AG09309 (cell line): Measurements from ENCODE around the gene KLHL29.

Source experiments
- DNase-seq: peaks from one replicate; pipeline ENCODE4 v3.0.0-alpha.2; 2010; ENCODE audit warnings: low read depth
- H3K4me3 ChIP-seq: 2 replicates; pipeline ENCODE4 v1.5.1; 2011; ENCODE audit warnings: mild to moderate bottlenecking, low read depth, low read length, moderate library complexity; ENCODE audit not compliant: control insufficient read depth
- TF ChIP-seq, protein P1 (sequence below): IDR thresholded peaks from 2 replicates; pipeline ENCODE4 v1.5.1; 2011; ENCODE audit warnings: mild to moderate bottlenecking, low read depth, low read length, inconsistent platforms; ENCODE audit not compliant: insufficient read depth, control insufficient read depth; ENCODE audit errors: missing control alignments

The KLHL29 gene

DNA sequence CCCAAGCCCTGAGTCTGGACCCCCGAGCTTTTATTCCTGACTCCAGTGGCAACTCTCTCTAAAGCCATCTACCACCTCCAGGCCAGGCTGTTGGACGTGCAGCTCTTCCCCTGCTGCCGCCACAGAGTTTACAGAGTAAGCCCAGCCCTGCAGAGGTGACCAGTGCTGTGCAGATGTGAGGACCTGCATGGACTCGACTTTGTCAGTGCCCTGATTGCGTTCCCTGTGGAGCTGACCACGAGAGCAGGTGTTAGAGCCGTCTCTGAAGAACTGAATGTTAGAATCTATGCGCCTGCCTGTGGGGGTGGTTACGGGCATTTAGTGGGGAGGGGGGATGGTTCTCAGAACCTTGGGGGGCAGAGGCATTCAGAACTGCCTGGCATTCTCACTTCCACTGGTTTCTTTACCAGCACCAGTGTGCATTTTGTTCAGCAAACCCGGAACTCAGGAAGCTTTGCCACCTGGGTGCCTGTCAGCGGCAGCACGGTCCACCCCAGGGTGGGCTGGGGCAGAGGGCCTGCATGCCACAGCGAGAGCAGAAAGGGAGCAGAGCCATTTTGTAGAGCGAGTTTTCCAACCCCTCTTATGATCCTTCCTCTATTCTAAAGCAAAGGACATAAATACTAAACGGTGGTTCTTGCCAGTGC lies 137.9 kb downstream of the KLHL29 start:
- DNase-seq, result no peak
- H3K4me3 ChIP-seq, result no peak overlapping the region
- TF ChIP-seq, protein P1, sequence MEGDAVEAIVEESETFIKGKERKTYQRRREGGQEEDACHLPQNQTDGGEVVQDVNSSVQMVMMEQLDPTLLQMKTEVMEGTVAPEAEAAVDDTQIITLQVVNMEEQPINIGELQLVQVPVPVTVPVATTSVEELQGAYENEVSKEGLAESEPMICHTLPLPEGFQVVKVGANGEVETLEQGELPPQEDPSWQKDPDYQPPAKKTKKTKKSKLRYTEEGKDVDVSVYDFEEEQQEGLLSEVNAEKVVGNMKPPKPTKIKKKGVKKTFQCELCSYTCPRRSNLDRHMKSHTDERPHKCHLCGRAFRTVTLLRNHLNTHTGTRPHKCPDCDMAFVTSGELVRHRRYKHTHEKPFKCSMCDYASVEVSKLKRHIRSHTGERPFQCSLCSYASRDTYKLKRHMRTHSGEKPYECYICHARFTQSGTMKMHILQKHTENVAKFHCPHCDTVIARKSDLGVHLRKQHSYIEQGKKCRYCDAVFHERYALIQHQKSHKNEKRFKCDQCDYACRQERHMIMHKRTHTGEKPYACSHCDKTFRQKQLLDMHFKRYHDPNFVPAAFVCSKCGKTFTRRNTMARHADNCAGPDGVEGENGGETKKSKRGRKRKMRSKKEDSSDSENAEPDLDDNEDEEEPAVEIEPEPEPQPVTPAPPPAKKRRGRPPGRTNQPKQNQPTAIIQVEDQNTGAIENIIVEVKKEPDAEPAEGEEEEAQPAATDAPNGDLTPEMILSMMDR, result no peak

DNA sequence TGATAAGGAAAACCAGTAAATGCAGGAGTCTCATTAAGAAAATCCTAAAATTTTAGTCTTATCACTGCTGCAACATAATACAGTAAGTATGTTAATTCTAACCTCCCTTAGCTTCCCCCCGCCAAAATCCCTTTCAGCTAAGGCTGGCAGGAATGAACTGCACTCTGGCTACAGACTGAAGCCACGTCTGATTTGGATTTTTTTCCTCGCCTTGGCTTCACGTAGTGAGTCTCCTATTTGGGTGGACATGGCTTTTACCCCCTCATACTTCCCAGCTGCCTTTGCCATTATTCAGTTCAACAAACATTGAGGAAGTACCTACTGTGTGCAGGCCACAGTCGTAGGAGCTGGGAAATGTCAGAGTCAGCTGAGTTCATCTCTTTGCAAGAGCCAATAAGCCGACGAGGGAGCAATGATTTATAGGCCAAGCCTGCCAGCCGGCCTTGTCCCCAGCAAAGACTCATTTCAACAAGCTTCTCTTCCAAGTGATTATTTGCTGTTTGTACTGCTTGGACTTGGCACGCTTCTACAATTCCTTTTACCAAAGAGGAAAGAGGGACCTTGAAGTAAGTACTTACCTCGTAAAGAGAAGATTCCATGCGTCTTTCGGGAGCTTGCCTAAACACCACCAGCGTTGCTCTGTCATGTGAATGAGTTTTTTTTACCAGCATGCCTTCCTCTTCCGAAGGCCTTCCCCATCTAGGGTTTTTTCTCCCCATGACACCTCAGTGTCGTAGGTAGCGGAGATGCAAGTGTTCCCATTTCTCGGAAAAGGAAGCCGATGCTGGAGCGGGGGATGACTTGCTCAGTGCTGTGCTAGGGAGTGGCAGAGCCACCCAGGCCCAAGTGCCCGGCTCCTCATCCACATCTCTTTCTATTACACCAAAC lies 138.6 kb downstream of the KLHL29 start:
- TF ChIP-seq, protein P1, result no peak
- no peak overlapping the region for H3K4me3 ChIP-seq
- DNase-seq, result no peak

DNA sequence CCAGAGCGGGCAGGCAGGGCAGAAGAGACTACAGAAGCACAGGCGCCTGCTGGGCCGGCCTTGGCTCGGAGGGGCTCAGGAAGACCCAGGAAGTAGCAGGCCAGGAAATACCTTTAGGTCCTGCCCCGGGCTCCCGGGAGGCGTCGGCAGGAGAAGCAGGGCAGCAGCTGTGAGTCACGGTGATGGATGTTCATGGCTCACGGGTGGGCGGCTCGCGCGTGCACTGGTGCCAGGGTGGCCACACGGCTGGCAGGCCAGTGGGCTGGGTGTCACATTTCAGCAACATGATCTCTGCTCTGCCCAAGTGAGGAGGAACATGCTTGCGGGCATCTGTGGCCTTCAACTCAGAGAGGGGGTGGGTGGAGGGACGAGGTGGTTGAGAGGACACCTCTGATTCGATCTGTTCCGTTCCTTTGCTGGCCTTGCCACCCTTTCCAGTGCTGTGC lies 139.3 kb downstream of the KLHL29 start:
- TF ChIP-seq, protein P1, result no peak
- no peak overlapping the region for H3K4me3 ChIP-seq
- peak; percentile 13 for DNase-seq

DNA sequence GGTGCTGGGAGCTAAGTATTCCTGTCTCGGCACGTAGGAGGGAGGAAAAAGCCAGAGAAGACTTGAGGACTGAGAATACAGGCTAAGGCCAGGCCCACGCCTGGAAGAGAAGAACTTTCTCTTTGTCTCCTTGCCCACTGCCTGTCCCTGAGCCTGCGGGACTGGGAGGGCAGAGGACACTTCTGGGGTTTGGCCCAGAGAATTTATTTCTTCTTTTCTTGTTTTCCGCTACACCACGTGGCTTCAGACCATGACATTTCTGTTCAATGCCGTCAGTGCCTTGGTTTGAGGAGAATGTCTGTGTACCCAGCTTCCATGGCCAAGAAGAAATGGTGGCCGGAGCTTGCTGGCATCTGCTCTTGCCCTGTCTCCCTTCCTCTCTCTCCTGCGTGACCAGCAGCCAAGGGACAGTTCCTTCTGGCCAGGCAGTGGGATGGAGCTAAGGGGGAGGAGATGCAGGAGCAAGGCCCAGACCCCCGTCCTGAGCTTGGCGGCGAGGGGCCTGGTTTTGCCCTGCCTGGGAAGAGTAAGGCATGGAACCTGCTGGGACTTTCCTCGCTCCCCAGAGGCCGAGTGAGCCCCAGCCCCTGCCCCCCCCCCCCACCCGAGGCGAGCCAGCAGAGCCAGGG lies 140.3 kb downstream of the KLHL29 start:
- no peak for DNase-seq
- TF ChIP-seq, protein P1, result no peak
- no peak overlapping the region for H3K4me3 ChIP-seq

DNA sequence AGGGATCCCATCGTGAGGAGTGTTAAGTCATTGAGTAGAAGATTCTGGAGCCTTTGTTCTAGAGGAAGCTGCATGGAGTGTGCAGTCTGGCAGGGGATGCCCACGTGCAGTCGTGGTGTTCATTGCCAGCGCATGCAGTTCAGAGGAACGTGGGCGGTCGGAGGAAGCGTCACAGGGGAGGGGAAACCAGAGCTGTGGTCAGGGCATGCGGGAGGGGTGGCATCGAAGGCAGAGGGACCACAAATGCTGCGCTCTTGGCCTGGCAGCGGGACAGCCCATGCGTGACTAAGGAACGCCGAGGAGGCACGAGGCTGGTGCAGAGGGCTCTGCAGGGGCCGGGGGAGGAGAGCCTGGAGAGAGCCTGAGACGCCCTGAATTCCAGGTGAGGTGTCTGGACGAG lies 141.1 kb downstream of the KLHL29 start:
- TF ChIP-seq, protein P1, result no peak
- no peak for DNase-seq
- H3K4me3 ChIP-seq, result no peak overlapping the region
